H1 (cell line): Measurements from ENCODE around the gene MCC.

Experiments used
- CHD2 ChIP-seq: IDR thresholded peaks from 2 replicates; pipeline ENCODE4 v1.6.1; 2012; ENCODE audit warnings: low read length, improper control_type of control experiment
- CREB1 ChIP-seq: IDR thresholded peaks from 2 replicates; pipeline ENCODE4 v1.6.1; 2012; ENCODE audit warnings: inconsistent platforms
- CTCF ChIP-seq, 3 experiments: IDR thresholded peaks; 1 replicate in 2 of 3; 2 replicates in 1 of 3; pipeline versions ENCODE4 v1.5.1 to v1.6.1; 2011; ENCODE audit warnings: low read length in 3 of 3, mild to moderate bottlenecking in 3 of 3, inconsistent platforms in 2 of 3, low read depth in 1 of 3, moderate library complexity in 1 of 3; ENCODE audit not compliant: insufficient read depth in 1 of 3; ENCODE audit errors: control extremely low read depth in 1 of 3
- EP300 ChIP-seq, 2 experiments: IDR thresholded peaks; 1 replicate in 1 of 2; 2 replicates in 1 of 2; pipeline ENCODE4 v1.6.1; 2011 to 2012; ENCODE audit warnings: low read depth in 2 of 2, low read length in 2 of 2, mild to moderate bottlenecking in 2 of 2, borderline replicate concordance in 1 of 2, inconsistent platforms in 1 of 2, moderate library complexity in 1 of 2
- EZH2 ChIP-seq: fragments of 200-600 bp; sonication (generic); IDR thresholded peaks from 2 replicates; pipeline ENCODE4 v1.7.1; 2012; ENCODE audit warnings: low read depth, mild to moderate bottlenecking, moderate library complexity, low read length, inconsistent platforms; ENCODE audit not compliant: severe bottlenecking
- SAP30 ChIP-seq: fragments of 300-600 bp; sonication (generic); IDR thresholded peaks from 2 replicates; pipeline ENCODE4 v1.7.1; 2012; ENCODE audit warnings: low read length, moderate library complexity, mild to moderate bottlenecking, inconsistent platforms; ENCODE audit not compliant: insufficient read depth, insufficient replicate concordance
- SIX5 ChIP-seq: IDR thresholded peaks from 2 replicates; pipeline ENCODE4 v1.6.1; 2011; ENCODE audit warnings: mild to moderate bottlenecking, low read depth, low read length
- TAF1 ChIP-seq: IDR thresholded peaks from 2 replicates; pipeline ENCODE4 v1.6.1; 2011; ENCODE audit warnings: mild to moderate bottlenecking, low read depth, low read length

GRCh38 chr5:113451797-113452196 lies 36.5 kb downstream of the MCC start:
- no peak for TF ChIP-seq EP300 (IDR thresholded peaks at IDR 0.05; ENCODE audit: borderline replicate concordance in 1 of 2, low read depth in 2 of 2, low read length in 2 of 2)
- no peak for TF ChIP-seq TAF1
- TF ChIP-seq SAP30, result no peak
- TF ChIP-seq CHD2, result no peak
- TF ChIP-seq SIX5, result no peak
- no peak for TF ChIP-seq EZH2
- TF ChIP-seq CTCF (IDR thresholded peaks at IDR 0.05; ENCODE audit: control extremely low read depth in 1 of 3, insufficient read depth in 1 of 3, low read depth in 1 of 3, low read length in 3 of 3), result no peak
- no peak for TF ChIP-seq CREB1
